ENCODE data around the gene CELSR1.
"Not testable (repeated sequence)": the region's sequence is repeated elsewhere in the genome, so short reads cannot be mapped to it uniquely, and the experiment has no call there.

Gene CELSR1

GRCh38 chr22:46512039-46512370, 25.4 kb downstream of the CELSR1 start:
- no peak for DNase-seq

GRCh38 chr22:46511151-46512038, 26.0 kb downstream of the CELSR1 start:
- DNase-seq: no peak

DNA sequence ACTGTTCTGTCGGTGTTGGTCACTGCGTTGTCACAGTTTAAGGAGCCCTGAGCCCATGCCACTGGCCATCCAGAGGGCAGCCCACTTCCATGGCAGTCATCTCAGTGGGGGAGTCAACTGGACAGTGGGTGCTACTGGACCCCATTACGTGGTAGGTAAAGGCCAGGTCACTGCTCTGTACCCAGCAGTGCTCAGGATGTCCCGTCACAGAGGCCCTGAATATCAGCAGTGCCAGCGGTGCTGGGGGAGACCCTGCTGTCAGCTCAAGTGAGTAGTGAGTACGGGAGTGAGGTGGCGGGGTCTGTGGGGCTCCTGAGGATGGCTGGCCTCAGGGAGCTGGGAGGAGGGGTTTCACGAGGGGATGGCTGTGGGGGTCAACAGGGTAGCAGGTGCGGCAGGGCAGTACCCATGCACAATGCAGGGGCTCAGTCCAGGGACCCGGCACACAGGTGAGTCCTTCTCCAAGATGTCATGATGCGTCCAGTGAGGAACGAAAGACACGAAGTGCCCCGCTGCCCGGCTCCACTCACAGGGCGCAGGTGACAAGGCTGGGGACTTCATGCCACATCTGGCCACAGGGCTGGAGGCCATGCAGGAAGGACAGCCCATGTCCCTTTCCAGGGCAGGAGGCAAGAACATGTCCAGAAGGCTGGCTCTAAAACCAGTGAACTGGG, 27.9 kb downstream of the CELSR1 start:
- DNase-seq: no peak

DNA sequence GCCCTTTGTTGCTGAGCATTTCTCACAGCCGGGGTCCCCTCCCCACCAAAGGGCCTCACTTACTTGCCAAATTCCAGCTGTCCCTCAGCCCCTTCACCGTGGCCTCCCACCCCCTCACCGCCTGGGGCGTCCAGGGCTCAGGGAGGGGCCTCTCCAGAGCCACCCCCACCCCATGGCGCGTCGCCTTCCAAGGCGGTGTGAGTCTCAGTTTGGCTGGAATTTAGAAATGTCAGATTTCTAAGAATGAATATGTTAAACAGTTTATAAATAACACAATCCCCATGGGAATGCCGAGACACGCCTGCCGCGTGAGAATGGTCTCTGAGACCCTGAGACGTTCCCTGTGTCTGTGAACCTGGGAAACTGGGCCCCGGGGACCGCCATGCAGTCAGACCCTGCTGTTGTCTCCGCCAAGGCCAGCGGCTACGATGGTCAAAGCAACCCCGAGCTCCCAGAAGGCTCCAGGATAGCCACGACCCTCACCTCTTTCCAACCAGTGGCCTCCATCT, 28.9 kb downstream of the CELSR1 start:
- no peak for DNase-seq

GRCh38 chr22:46507451-46508425, 29.7 kb downstream of the CELSR1 start:
- DNase-seq: no peak

DNA sequence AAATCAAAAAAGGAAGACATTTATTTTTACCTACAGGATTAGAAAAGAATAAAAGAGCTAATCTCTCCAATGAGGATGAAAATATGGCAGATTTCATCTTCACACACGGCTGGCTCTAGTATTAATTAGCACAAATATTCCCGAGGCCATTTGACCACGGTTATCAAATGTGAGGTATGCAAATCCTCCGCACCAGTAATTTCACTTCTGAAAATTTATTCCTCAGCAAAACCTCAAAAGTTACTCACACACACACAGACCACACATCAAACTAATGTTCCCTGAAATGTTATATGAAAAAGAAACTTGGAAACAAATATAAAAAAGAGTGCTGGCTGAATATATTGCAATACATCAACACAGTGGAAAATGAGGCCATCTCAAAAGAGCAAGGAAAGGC, 32.8 kb downstream of the CELSR1 start:
- DNase-seq: no peak

DNA sequence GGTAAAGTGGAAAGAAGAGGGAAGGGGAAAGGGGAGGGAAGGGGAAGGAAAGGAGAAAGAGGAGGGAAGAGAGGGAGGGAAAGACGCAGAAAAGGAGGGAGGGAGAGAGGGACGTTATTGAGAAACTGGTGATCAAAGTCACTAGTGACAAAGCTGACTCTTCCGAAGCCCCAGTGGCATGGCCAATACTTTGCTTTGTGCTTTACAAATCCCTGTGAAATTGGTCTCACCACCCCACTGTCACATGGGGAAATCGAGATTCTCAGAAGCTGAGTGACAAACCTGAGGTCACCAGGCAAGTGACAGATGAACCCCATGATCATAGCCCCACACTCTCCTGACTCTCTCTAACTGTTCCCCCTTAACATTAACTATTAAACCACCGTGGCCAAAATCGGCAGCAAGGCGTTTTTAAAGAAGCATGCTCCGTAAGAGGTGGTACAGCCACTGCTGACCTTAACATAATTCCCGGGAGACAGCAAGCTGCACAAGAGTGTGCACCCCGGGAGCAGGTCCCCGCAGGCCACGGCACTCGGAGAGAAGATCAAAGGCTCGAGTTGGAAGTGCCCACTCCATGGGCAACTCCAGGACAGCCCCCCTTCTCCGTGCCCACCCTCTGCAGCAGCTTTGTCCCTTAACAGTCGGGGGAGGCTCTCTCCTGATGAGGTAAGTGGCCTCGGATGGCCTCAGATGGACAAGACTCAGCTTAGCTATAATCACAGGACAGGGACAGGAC, 34.8 kb downstream of the CELSR1 start:
- DNase-seq: no peak

- peak; percentile 15 for DNase-seq
Observed at GRCh38 chr22:46501701-46502100, 35.7 kb downstream of the CELSR1 start.

DNA sequence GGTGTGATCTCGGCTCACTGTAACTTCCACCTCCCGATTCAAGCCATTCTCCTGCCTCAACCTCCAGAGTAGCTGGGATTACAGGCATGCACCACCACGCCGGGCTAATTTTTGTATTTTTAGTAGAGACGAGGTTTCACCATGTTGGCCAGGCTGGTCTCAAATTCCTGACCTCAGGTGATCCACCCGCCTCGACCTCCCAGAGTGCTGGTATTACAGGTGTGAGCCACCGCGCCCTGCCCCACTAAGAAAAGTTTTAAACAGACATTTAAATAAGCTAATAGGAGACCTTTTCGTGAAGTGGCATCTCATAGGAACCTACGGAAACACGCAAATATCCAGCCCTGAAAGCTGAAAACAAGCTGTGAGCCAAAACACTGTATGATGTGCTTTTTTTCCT, 36.2 kb downstream of the CELSR1 start:
- not testable (repeated sequence) for DNase-seq

DNA sequence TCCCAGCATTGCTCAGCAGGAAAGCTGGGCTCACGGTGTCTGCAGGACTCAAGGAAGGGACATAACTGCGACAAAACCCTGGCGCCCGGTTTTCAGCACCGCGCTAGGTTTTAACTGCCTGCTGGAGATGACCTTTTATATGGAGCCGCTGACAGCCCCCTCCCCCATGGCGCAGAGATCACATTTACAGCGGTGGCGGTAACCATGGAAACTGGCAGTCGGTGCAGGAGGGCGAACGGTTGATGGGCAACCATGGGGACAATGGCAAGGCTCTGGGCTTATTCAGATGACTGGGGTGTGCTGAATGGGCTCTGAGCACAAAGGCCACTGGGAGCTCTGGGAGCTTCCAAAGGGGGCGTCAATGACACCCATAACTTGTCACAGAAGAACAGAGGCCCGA, 37.2 kb downstream of the CELSR1 start:
- DNase-seq: peak; percentile 91

- no peak for DNase-seq
Observed at GRCh38 chr22:46499805-46500189, 37.6 kb downstream of the CELSR1 start.

GRCh38 chr22:46491946-46492345, 45.5 kb downstream of the CELSR1 start:
- no peak for DNase-seq

DNA sequence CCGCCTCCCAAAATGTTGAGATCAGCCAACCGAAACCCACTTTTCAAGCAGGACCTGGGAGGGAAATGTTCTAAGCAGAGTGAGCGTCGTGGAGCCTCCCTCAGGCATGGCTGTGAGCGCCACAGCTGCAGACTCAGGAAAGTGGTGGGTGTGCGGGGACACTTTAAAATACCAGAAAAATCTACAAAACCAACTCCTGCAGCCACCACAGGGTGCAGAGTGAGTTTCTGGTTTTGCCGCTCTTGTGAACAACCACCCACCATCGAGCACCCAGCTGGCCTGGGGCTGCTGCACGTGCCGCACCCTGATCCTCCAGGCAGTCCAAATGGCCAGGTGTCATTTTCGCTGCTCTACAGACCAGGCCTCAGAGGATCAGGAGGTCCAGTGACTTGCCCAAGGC, 46.9 kb downstream of the CELSR1 start:
- no peak for DNase-seq

- no peak for DNase-seq
Observed at GRCh38 chr22:46486996-46487717, 50.3 kb downstream of the CELSR1 start.

- no peak for DNase-seq
Observed at GRCh38 chr22:46484861-46485595, 52.4 kb downstream of the CELSR1 start.

DNA sequence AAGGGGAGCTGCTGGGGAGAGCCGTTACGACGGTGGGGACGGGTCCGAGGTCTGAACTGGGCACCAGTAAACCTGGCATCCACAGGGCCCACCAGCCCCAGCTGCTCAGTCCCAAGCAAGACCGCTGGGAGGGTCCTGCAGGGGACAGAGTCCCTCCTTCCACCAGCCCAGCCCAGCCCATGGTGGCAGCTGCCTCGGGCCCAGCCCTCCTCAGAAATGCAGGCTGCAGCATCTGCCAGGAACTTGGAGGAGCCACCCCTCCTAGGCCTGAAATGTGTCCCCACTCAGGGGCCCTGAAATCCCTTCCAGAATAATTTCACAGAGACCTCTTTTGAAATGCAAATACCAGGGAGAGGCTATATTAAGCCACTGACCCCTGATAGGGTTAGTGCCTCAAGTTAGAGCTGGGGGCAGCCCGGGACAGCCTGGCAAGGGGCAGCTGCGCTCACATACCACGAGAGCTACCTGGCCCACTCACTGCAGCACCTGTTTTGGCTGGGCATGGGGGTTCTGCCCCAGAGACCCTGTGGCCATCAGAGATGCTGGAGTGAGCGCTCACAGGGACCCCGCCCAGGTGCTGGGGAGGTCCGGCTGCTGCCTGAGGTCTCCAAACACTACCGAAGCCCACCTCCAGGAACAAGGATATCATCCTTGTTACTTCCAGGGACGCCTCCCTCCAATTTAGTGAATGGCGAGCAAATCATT, 53.1 kb downstream of the CELSR1 start:
- DNase-seq: no peak

- DNase-seq: no peak
Observed at GRCh38 chr22:46483353-46483752, 54.1 kb downstream of the CELSR1 start.

DNA sequence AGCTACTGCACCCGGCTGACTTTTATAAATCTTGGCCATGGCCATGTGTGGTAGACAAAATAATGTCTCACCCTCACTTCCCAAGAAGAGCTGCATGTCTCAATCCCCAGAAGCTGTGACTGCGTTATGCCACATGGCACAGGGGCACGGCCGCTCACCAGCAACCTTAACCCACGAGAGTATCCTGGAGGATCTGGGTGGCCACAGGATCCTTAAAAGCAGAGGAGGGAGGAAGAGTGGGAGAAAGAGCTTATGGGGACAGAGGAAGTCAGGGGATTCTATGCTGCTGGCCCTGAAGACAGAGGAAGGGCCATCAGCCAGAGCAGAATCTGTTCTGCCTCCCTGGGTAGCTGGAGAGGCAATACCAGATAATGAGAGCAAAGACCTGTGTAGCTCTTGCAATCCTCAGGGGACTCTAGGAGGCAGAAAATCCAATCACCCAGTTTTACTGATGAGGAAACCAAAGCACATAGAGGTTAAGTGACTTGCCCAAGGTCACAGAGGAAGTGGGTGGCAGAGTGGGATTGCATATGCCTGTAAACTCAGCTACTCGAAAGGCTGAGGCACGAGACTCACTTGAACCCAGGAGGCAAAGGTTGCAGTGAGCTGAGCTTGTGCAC, 55.3 kb downstream of the CELSR1 start:
- DNase-seq: no peak

DNA sequence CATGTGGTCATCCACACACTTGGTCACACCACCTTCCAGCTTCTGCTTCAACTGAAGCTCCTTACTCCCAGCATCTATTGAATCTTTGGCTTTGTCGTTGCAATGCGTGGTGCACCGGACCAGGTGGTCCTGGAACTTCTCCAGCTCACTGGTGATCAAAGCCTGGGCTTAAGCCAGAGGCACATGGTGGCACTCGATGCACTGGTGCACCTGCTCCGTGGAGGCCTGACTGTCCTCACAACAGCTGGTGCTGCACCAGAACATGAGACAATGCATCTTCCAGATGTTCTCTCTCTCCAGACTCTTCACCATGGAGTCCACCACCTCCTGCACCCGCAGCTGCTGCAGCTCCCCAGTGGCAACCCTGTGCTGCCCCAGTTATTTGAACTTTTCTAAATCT, 56.0 kb downstream of the CELSR1 start:
- DNase-seq: no peak

DNA sequence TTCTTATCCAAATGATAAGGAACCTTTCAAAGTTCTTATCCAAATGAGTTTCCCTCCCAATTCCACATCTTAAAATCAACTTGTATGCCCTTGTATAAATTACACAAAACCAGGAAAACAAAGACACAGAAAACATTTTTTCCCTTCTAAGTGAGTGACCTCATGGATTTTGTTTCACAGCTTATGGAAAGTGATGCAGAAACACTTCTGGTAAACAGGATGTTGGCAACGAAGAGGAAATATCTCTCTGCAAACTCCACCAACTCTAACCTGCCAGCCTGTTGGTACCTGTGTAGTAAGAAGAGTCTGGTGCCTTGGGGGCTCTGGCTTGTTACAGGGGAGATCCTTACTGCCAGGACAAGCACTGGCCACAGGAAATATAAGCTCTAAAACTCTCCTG, 57.0 kb downstream of the CELSR1 start:
- DNase-seq: no peak
